ENCODE results near the gene RANBP9.

Gene RANBP9

GRCh38 chr6:13710552-13711323, 897 bp downstream of the RANBP9 start:
- peak; percentile 79 for DNase-seq (ENCODE audit: low spot score)

- no peak for DNase-seq (ENCODE audit: low spot score)
Observed at GRCh38 chr6:13709689-13710551, 1.7 kb downstream of the RANBP9 start.

- no peak for DNase-seq (ENCODE audit: low spot score)
Observed at GRCh38 chr6:13708736-13709135, 2.9 kb downstream of the RANBP9 start.

GRCh38 chr6:13703496-13703895, 8.1 kb downstream of the RANBP9 start:
- DNase-seq (ENCODE audit: low spot score), result no peak

GRCh38 chr6:13702809-13703302, 8.8 kb downstream of the RANBP9 start:
- no peak for DNase-seq (ENCODE audit: low spot score)

GRCh38 chr6:13700232-13700631, 11.4 kb downstream of the RANBP9 start:
- no peak for DNase-seq (ENCODE audit: low spot score)

- no peak for DNase-seq (ENCODE audit: low spot score)
Observed at GRCh38 chr6:13698715-13699114, 12.9 kb downstream of the RANBP9 start.

- no peak for DNase-seq (ENCODE audit: low spot score)
Observed at GRCh38 chr6:13697857-13698256, 13.8 kb downstream of the RANBP9 start.

GRCh38 chr6:13696226-13696625, 15.4 kb downstream of the RANBP9 start:
- DNase-seq (ENCODE audit: low spot score), result no peak

GRCh38 chr6:13695252-13695651, 16.4 kb downstream of the RANBP9 start:
- no peak for DNase-seq (ENCODE audit: low spot score)

- no peak for DNase-seq (ENCODE audit: low spot score)
Observed at GRCh38 chr6:13694562-13694961, 17.1 kb downstream of the RANBP9 start.

- DNase-seq (ENCODE audit: low spot score), result no peak
Observed at GRCh38 chr6:13689511-13690256, 22.0 kb downstream of the RANBP9 start.

GRCh38 chr6:13688692-13689196, 22.9 kb downstream of the RANBP9 start:
- no peak for DNase-seq (ENCODE audit: low spot score)

- DNase-seq (ENCODE audit: low spot score), result no peak
Observed at GRCh38 chr6:13687917-13688351, 23.7 kb downstream of the RANBP9 start.

GRCh38 chr6:13684855-13685254, 26.8 kb downstream of the RANBP9 start:
- DNase-seq (ENCODE audit: low spot score), result no peak

GRCh38 chr6:13683038-13683437, 28.6 kb downstream of the RANBP9 start:
- no peak for DNase-seq (ENCODE audit: low spot score)

GRCh38 chr6:13682346-13682745, 29.3 kb downstream of the RANBP9 start:
- no peak for DNase-seq (ENCODE audit: low spot score)

- DNase-seq (ENCODE audit: low spot score), result no peak
Observed at GRCh38 chr6:13681305-13682061, 30.2 kb downstream of the RANBP9 start.

- no peak for DNase-seq (ENCODE audit: low spot score)
Observed at GRCh38 chr6:13680448-13680968, 31.1 kb downstream of the RANBP9 start.

- DNase-seq (ENCODE audit: low spot score), result no peak
Observed at GRCh38 chr6:13679996-13680395, 31.6 kb downstream of the RANBP9 start.
